Suprapubic skin (tissue), 3 donors: ENCODE results near the gene TNS1.

Source experiments
- POLR2AphosphoS5 ChIP-seq, 3 donors: sonication (generic); formaldehyde crosslinking; IDR thresholded peaks; one replicate each; pipeline ENCODE4 v1.6.1; 2017; ENCODE audit warnings: antibody characterized with exemption in 3 of 3
- TF ChIP-seq, protein P1 (sequence below), 2 donors: fragments of 200-600 bp in 1 of 2; fragments of 450-650 bp in 1 of 2; sonication (generic) in 1 of 2; IDR thresholded peaks; one replicate each; pipeline ENCODE4 v1.5.1; 2016 to 2019; ENCODE audit warnings: antibody characterized with exemption in 2 of 2, mild to moderate bottlenecking in 1 of 2, moderate library complexity in 1 of 2

DNA sequence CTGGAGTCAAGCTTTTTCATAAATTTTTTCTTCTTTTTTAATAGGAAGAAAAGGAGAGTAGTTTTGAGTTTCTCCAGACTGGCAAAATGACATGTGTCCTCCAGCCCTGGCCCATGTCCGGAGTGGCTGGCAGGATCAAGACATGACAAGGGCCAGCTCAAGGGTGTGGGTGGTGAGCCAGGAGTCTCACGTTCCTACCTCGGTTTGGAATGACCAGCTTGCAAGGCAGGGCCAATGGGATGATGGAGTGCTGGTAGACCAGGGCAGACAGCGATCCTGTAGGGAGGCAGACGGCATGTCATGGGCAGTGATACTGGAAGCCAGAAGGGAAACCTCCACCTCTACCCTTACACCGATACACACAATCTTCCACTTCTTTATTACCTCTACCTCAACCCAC is 190.6 kb downstream of the TNS1 start:
- TF ChIP-seq, protein P1, sequence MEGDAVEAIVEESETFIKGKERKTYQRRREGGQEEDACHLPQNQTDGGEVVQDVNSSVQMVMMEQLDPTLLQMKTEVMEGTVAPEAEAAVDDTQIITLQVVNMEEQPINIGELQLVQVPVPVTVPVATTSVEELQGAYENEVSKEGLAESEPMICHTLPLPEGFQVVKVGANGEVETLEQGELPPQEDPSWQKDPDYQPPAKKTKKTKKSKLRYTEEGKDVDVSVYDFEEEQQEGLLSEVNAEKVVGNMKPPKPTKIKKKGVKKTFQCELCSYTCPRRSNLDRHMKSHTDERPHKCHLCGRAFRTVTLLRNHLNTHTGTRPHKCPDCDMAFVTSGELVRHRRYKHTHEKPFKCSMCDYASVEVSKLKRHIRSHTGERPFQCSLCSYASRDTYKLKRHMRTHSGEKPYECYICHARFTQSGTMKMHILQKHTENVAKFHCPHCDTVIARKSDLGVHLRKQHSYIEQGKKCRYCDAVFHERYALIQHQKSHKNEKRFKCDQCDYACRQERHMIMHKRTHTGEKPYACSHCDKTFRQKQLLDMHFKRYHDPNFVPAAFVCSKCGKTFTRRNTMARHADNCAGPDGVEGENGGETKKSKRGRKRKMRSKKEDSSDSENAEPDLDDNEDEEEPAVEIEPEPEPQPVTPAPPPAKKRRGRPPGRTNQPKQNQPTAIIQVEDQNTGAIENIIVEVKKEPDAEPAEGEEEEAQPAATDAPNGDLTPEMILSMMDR (IDR thresholded peaks at IDR 0.05) = no peak
- no peak for TF ChIP-seq POLR2AphosphoS5 (IDR thresholded peaks at IDR 0.05)
